Loucy (cell line): ENCODE results near the gene KCNMB2.

Source experiments
- H2AFZ ChIP-seq: fragments of 200-600 bp; sonication (generic); 2 replicates; pipeline ENCODE4 v1.6.0; 2016; ENCODE audit warnings: antibody characterized with exemption, mild to moderate bottlenecking, low read length, moderate library complexity
- H3F3A ChIP-seq: fragments of 200-600 bp; 2 replicates; pipeline ENCODE4 v1.6.0; 2016; ENCODE audit warnings: antibody characterized with exemption, low read depth, mild to moderate bottlenecking
- H3K27me3 ChIP-seq: fragments of 200-600 bp; sonication (generic); 2 replicates; pipeline ENCODE4 v1.6.1; 2014; ENCODE audit warnings: low read length, mild to moderate bottlenecking; ENCODE audit not compliant: insufficient read depth, poor library complexity, severe bottlenecking
- H3K36me3 ChIP-seq: fragments of 200-600 bp; sonication (generic); 2 replicates; pipeline ENCODE4 v1.6.1; 2016; ENCODE audit warnings: low read length; ENCODE audit not compliant: insufficient read depth
- H3K4me1 ChIP-seq: fragments of 200-600 bp; sonication (generic); 2 replicates; pipeline ENCODE4 v1.5.1; 2014; ENCODE audit warnings: low read length, mild to moderate bottlenecking; ENCODE audit not compliant: insufficient read depth, poor library complexity, severe bottlenecking
- H3K4me2 ChIP-seq: fragments of 200-600 bp; sonication (generic); 2 replicates; pipeline ENCODE4 v1.6.0; 2014; ENCODE audit warnings: antibody characterized with exemption, low read length, low read depth, mild to moderate bottlenecking; ENCODE audit not compliant: poor library complexity, severe bottlenecking
- H3K4me3 ChIP-seq: fragments of 200-600 bp; sonication (generic); 2 replicates; pipeline ENCODE4 v1.5.1; 2014; ENCODE audit warnings: low read length, mild to moderate bottlenecking, mixed read lengths; ENCODE audit not compliant: poor library complexity, severe bottlenecking
- H3K79me2 ChIP-seq: fragments of 200-600 bp; sonication (generic); 2 replicates; pipeline ENCODE4 v1.6.1; 2014; ENCODE audit warnings: low read length; ENCODE audit not compliant: insufficient read depth
- H3K9ac ChIP-seq: fragments of 200-600 bp; sonication (generic); 2 replicates; pipeline ENCODE4 v1.6.0; 2014; ENCODE audit warnings: mild to moderate bottlenecking, low read depth, low read length, moderate library complexity; ENCODE audit not compliant: poor library complexity, severe bottlenecking
- H3K9me2 ChIP-seq: fragments of 200-600 bp; sonication (generic); replicated peaks from 2 replicates; pipeline ENCODE4 v1.6.1; 2016; ENCODE audit warnings: low read depth, low read length, mixed read lengths
- H3K9me3 ChIP-seq: fragments of 200-600 bp; sonication (generic); 2 replicates; pipeline ENCODE4 v1.6.1; 2014; ENCODE audit warnings: mild to moderate bottlenecking, antibody characterized with exemption, low read length, low read depth; ENCODE audit not compliant: insufficient read depth
- H4K20me1 ChIP-seq: fragments of 200-600 bp; sonication (generic); 2 replicates; pipeline ENCODE4 v1.6.0; 2014; ENCODE audit warnings: antibody characterized with exemption, low read length, mild to moderate bottlenecking; ENCODE audit not compliant: insufficient read depth, poor library complexity, severe bottlenecking
- CTCF ChIP-seq: fragments of 200-600 bp; sonication (generic); conservative IDR thresholded peaks from 2 replicates; pipeline ENCODE4 v1.5.1; 2014; ENCODE audit warnings: mild to moderate bottlenecking, antibody characterized with exemption, low read length
- EZH2phosphoT487 ChIP-seq: fragments of 200-600 bp; IDR thresholded peaks from 2 replicates; pipeline ENCODE4 v1.6.1; 2018; ENCODE audit warnings: antibody characterized with exemption, mild to moderate bottlenecking, moderate library complexity, borderline replicate concordance

Gene KCNMB2

GRCh38 chr3:178772746-178773145, 236.5 kb downstream of the KCNMB2 start:
- TF ChIP-seq EZH2phosphoT487 (no peak), CTCF (no peak)
- no peaks in the 10 kb centered on the region for H3K36me3 ChIP-seq
- H3K4me2 ChIP-seq: peak overlapping the region; percentile 45
- H3K27me3 ChIP-seq: no peaks in the 10 kb centered on the region
- peaks cover 7% of the 10 kb centered on the region for H3K4me1 ChIP-seq
- no peaks in the 10 kb centered on the region for H3F3A ChIP-seq
- no peaks in the 10 kb centered on the region for H3K79me2 ChIP-seq
- no peak overlapping the region for H2AFZ ChIP-seq
- H3K9me2 ChIP-seq: no peaks in the 10 kb centered on the region
- H3K9ac ChIP-seq: no peak overlapping the region
- peak overlapping the region; percentile 24 for H3K4me3 ChIP-seq
- no peaks in the 10 kb centered on the region for H3K9me3 ChIP-seq
- no peaks in the 10 kb centered on the region for H4K20me1 ChIP-seq

GRCh38 chr3:178773358-178773757, 237.1 kb downstream of the KCNMB2 start:
- H3K4me3 ChIP-seq: no peak overlapping the region
- H4K20me1 ChIP-seq: no peaks in the 10 kb centered on the region
- no peak overlapping the region for H2AFZ ChIP-seq
- H3K79me2 ChIP-seq: no peaks in the 10 kb centered on the region
- peaks cover 7% of the 10 kb centered on the region for H3K4me1 ChIP-seq
- H3K4me2 ChIP-seq: no peak overlapping the region
- H3K9me2 ChIP-seq: no peaks in the 10 kb centered on the region
- no peaks in the 10 kb centered on the region for H3F3A ChIP-seq
- no peaks in the 10 kb centered on the region for H3K27me3 ChIP-seq
- no peaks in the 10 kb centered on the region for H3K36me3 ChIP-seq
- H3K9me3 ChIP-seq: no peaks in the 10 kb centered on the region
- TF ChIP-seq EZH2phosphoT487 (no peak), CTCF (no peak)
- no peak overlapping the region for H3K9ac ChIP-seq

GRCh38 chr3:178777718-178778411, 241.6 kb downstream of the KCNMB2 start:
- Histone ChIP-seq H3K4me1 (peaks cover 3% of the 10 kb centered on the region), H2AFZ (no peak overlapping the region), H3K9ac (no peak overlapping the region), H3K4me2 (no peak overlapping the region), H3K4me3 (no peak overlapping the region), H3K9me2 (no peaks in the 10 kb centered on the region), H4K20me1 (no peaks in the 10 kb centered on the region), H3F3A (no peaks in the 10 kb centered on the region), H3K36me3 (no peaks in the 10 kb centered on the region), H3K9me3 (no peaks in the 10 kb centered on the region), H3K27me3 (no peaks in the 10 kb centered on the region), H3K79me2 (no peaks in the 10 kb centered on the region)
- TF ChIP-seq EZH2phosphoT487 (no peak), CTCF (no peak)
